ENCODE measurements around the gene EPHA3.

The EPHA3 gene

DNA sequence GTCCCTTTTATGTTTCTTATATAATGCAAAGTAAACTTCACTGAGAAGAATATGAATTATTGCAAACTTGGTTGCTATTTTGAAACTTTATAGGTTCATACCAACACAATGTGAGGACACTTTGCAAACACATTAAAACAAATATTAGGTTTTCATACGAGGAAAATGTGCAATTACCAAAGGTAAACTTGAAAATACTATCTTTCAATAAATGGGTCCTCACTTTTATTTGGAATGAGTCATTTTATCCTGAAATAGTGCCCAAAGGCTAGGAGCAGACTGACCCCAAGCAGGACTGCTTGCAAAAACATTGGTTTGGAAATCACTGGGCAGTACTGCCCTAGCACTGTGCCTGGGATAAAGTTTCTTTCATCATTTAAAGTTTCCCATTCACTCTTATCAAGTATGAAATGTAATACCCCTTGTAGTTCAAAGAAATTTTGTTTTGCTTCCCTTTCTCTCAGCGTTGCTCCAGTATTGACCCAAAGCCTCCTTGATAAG lies 396.5 kb downstream of the EPHA3 start:
- no peaks in the 10 kb centered on the region for H3K27me3 Mint-ChIP-seq
- peaks cover 8% of the 10 kb centered on the region for H3K9me3 Mint-ChIP-seq (ENCODE audit: low read depth)
- no peak overlapping the region for H3K4me3 Mint-ChIP-seq
- no peaks in the 10 kb centered on the region for H3K4me1 Mint-ChIP-seq (ENCODE audit: low read depth)
- no peaks in the 10 kb centered on the region for H3K36me3 Mint-ChIP-seq
- no peak overlapping the region for H3K27ac Mint-ChIP-seq

DNA sequence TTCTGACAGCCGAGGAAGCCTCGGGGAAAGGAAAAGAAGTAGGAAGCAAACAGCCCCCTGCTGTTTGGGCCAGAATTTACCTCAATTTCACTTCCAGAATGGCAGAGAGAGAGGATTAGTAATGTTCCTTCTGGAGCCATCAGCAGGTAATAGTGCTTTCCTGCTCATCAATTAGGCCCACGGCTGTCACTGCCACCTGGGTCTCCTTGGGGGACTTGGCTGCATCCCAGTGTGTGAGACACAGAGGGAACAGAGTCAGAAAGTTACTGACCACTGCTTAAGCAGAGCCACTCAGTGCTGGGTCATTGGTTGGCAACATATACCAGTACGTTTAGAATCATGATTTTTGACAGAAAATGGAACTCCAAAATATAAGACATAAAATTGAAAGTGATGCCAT lies 397.0 kb downstream of the EPHA3 start:
- Mint-ChIP-seq H3K4me1 (ENCODE audit: low read depth) (no peaks in the 10 kb centered on the region), H3K4me3 (no peak overlapping the region), H3K36me3 (no peaks in the 10 kb centered on the region), H3K27me3 (no peaks in the 10 kb centered on the region), H3K27ac (no peak overlapping the region), H3K9me3 (ENCODE audit: low read depth) (peaks cover 8% of the 10 kb centered on the region)

DNA sequence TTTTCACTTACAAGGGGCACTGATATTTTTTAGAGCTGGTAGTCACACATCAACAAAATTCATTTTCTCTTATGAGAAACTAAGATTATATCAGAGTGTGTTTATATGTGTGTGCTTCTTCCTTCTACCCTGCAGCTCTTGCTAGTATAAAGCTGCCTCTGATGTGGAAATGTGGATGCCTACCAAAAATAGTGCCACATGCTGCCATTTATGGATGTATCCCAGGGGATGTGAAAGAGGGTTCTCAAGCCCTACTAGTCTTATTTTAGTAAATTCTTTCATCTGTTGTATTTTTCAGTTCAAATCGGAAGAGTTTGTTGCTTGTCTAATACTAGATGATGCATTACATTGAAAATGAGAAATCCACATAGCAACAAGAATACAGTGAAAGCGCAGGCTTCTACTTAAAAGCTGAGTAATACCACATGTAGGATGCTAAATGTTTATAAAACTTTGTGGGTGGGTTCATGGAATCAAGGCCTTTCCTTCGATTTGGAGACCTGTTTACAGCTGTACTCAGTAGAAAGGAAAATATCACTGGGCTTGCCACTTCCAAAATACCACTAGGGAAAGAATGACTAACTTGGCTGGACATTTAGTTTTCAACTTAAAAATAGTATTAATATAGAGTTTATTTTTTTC lies 399.2 kb downstream of the EPHA3 start:
- no peaks in the 10 kb centered on the region for H3K27me3 Mint-ChIP-seq
- H3K27ac Mint-ChIP-seq: no peak overlapping the region
- H3K4me3 Mint-ChIP-seq: no peak overlapping the region
- no peaks in the 10 kb centered on the region for H3K36me3 Mint-ChIP-seq
- no peaks in the 10 kb centered on the region for H3K4me1 Mint-ChIP-seq (ENCODE audit: low read depth)
- H3K9me3 Mint-ChIP-seq (ENCODE audit: low read depth): peaks cover 4% of the 10 kb centered on the region

DNA sequence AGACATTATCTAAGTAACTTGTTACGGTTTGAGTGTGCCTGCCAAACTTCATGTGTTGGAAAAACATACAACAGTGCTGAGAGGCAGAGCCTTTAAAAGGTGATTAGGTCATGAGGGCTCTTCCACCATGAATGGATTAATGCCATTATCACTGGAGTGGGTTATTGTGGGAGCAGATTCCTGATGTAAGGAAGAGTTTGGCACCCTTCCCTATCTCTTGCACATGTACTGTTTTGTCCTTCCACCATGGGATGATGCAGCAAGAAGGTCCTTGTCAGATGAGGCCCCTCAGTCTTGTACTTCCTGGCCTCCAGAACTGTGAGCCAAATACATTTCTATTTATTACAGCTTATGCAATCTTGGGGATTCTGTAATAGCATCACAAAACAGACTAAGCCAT lies 413.9 kb downstream of the EPHA3 start:
- Mint-ChIP-seq H3K9me3 (ENCODE audit: low read depth) (no peaks in the 10 kb centered on the region), H3K27me3 (no peaks in the 10 kb centered on the region), H3K27ac (no peak overlapping the region), H3K36me3 (no peaks in the 10 kb centered on the region), H3K4me1 (ENCODE audit: low read depth) (no peaks in the 10 kb centered on the region), H3K4me3 (no peak overlapping the region)

DNA sequence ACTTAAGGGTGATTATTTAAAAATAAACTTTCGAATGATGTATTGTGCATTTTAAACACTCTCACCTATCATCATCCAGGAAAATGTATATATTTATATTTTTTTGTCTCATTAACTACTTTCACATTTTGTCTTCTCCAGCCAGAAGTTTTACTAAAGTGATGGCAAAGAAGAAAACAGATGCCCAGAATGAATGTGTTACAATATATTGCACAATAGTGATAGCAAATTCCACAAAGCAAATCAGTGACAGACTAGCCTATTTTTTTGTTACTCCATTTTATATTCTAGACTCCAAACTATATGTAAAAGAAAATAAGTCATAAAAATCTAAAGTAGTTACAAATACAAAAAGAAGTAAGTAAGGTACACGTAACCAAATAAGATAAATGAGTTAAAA lies 414.7 kb downstream of the EPHA3 start:
- H3K9me3 Mint-ChIP-seq (ENCODE audit: low read depth): peaks cover 3% of the 10 kb centered on the region
- no peak overlapping the region for H3K4me3 Mint-ChIP-seq
- H3K4me1 Mint-ChIP-seq (ENCODE audit: low read depth): no peaks in the 10 kb centered on the region
- no peaks in the 10 kb centered on the region for H3K36me3 Mint-ChIP-seq
- H3K27me3 Mint-ChIP-seq: no peaks in the 10 kb centered on the region
- no peak overlapping the region for H3K27ac Mint-ChIP-seq

DNA sequence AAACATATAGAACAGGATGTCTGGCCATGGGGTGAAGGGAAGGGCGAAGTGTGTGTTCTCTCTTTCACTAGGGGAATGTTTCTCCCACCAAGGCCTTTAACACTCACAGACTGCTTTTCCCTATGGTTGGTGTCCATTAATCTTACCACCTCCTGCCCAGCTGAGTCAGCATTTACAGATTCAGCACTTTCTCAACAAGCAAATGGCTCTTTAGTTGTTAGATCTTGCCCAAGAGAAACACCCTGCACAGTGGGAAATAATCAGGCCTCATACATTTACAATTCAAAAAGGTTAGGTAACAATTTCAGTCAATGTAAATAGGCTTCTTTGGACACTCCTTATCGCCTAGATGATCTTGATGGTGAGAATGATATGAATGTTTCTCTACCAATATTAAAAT lies 418.2 kb downstream of the EPHA3 start:
- H3K4me3 Mint-ChIP-seq: no peak overlapping the region
- no peaks in the 10 kb centered on the region for H3K36me3 Mint-ChIP-seq
- no peaks in the 10 kb centered on the region for H3K4me1 Mint-ChIP-seq (ENCODE audit: low read depth)
- no peaks in the 10 kb centered on the region for H3K27me3 Mint-ChIP-seq
- peaks cover 22% of the 10 kb centered on the region for H3K9me3 Mint-ChIP-seq (ENCODE audit: low read depth)
- H3K27ac Mint-ChIP-seq: no peak overlapping the region

DNA sequence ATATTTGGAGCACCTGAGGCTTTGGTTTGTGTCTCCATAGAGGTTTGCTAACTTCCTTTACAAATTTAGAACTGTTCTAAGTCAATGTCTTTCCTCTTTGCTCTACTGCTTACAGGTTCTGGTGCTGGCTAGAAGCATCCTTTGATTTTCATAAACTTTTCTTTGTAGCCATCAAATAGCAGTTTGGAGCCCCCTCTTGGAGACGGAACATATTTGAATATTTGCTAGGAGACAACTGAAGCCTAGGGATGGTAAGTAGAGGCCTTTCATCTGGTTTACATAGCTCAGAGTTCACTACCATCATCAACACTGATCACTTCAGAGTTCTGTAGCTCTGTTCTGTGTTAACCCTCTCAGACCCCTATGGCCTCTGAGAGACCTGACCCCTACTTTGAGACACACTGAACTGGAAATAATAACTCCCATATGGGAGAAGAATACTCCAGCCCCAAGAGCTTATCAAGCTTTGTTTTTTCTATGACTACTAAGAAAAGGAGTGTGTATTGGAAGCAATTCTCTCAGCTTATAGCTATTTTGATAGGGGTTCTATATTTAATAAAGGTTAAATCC lies 420.4 kb downstream of the EPHA3 start:
- Mint-ChIP-seq H3K9me3 (ENCODE audit: low read depth) (peaks cover 22% of the 10 kb centered on the region), H3K27ac (no peak overlapping the region), H3K4me3 (no peak overlapping the region), H3K27me3 (no peaks in the 10 kb centered on the region), H3K4me1 (ENCODE audit: low read depth) (no peaks in the 10 kb centered on the region), H3K36me3 (no peaks in the 10 kb centered on the region)

Measured in activated naive CD8-positive, alpha-beta T cell (primary cell).